OCI-LY1 (cell line): Measurements from ENCODE around the gene RAX.

Source experiments
- CTCF ChIP-seq: fragments of 200-600 bp; sonication (generic), shearing (Covaris generic); IDR thresholded peaks from 2 replicates; pipeline ENCODE4 v1.5.1; 2017; ENCODE audit warnings: mild to moderate bottlenecking, antibody characterized with exemption, low read length, moderate library complexity, mixed read lengths
- EZH2 ChIP-seq: fragments of 200-600 bp; sonication (generic), shearing (Covaris generic); IDR thresholded peaks from 2 replicates; pipeline ENCODE4 v1.8.0; 2017; ENCODE audit warnings: borderline replicate concordance, mixed run types, mild to moderate bottlenecking, antibody characterized with exemption, low read length, moderate library complexity, mixed read lengths

- TF ChIP-seq CTCF (no peak), EZH2 (no peak)
These were observed 6.3 kb downstream of the RAX start for GRCh38 chr18:59266886-59267502.
